Smooth muscle cell of the brain vasculature (primary cell): ENCODE measurements around the gene TWNK.

ENCODE experiments used
- DNase-seq: peaks from one replicate; pipeline ENCODE4 v3.0.0-alpha.2; 2012; ENCODE audit warnings: low read depth, low spot score

The TWNK gene

DNA sequence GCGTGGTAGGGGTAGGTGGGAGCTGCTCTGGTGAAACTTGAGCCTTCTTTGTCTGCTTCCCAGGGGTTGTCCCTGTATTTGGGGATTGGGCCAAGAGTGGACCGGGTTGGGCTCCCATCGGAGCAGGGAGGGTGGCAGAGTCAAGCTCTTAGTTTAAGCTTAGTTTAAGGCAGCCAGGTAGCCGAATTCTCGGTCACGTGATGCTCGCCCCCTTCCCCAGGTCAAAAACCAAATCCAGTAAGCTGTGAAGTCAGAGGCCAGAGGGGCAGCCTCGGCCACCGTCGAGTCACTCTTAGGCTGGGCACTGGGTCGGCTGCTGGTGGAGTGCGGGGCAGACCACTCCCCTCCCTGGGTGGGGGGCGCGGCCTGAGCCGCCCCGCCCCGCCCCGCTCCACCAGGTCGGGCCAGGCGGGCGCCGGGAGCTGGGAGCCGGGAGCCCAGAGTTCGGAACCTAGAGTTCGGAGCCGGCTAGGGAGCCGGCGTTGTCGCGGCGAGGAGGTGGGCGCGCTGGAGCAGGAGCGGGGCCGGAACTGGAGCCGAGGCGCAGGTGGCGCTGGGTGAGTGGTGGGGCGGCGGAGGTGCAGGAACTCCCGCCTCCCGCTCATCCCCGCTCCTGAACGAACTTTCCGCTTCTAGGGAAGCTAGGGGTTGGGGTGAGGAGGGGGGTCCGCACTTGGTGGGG is 9.5 kb downstream of the TWNK start:
- DNase-seq, result no peak

DNA sequence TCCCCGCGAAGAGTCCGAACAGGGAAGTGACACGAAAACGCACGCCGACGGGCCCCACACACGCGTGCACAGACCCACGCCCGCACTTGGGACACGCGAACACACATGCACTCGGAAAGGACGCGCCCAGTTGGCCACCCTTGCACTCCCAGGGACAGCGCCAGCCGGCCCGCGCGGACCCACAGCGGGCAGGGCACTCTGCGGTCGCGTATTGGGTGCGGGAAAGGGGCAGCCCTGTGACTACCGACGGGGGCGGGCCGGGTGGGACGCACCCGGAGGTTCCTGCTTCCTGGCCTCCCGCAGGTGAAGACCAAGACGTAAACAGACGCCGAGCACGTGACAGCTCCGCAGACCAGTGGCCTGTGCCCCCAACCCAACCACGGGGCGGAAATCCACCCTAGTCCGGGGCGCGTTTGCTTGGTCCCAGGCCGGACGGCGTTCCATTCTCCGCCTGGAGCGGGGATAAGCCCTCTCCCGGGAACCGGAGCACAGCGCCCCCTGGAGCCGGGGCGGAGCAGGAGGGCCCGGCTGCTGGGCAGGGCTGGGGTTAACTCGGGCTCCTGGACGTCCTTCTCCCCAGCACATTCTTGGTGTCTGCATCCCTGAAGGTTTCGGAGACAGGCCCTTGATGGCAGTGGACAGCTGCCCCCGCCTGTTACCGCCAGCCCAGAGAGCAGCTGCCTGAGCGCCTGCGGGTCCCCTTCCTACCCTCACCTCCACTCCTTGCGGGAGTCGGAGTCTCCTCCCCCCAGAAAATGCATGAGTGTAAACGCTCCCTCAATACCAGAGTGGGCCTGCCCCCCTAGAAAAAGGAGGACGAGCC is 10.2 kb downstream of the TWNK start:
- no peak for DNase-seq

DNA sequence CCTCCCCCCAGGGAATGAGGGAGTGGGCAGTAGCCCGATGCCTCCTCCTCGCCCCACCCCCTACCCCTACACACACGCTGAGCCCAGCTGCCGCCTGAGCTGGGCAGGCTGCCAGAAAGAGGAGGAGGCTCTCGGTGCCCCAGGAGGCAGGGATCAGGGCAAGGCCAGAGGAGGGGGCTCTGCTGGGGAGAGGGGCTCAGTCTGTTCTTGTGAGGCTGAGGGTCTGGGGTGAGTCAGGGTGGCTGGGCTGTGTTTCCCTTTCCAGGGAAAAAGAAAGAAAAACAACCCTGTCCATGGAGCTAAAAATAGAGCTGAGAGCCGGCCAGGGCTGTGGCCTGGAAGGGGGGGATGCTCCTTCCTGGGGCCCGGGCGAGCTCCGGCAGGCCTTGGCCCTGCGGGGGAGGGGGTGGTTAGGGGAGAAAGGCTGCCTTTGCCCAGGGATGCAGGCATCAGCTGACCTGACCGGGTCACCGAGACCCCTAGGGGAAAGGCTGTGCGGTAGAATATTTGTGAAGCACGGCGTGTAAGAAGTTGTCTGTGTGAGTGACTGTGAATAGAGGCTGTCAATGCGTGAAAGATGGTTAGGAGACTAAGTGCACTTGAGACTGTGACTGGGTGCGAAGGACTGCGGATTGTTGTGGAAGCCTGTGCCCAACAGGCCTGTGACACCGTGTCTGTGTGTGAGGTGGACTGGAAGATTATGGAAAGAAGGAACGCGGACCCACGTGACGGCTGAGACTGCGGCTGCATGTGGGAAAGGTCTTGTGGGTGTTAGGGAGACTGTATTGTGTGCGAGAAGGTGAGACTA is 11.0 kb downstream of the TWNK start:
- DNase-seq, result peak; percentile 82

DNA sequence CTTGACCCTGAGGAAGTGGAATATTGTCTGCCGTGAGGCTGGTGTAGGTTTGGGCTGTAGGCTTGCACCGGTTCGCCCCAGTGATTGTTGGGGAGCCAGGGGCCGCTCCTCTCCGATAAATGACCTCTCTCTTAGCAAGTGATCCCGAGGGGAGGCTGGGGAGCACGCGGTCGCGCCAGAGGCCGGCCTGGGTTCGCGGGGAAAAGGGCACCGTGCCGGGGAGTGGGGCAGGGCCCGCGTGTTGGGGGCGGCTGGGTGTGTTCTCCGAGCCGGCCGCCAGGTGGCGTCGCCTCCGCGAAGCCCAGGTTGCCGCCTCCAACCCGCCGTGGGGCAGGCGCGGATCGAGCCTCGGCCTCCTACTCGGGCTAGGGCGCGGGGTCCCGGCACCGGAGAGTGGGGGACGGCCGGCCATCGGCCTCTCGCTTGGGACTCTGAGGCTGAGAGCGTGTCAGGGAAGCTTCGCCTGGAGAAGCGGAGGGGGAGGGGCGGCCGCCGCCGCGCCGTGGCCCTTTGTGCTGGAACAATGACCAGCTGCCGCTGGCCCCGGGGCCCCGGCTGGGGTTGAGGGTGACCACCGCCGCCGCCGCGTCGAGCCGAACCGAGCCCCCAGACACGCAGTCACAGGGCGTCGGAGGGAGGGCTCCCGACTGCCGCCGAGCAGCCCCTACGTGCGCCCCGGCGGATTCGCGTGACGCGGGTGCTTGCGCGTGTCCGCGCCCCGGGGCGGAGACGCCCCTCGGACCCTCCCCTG is 11.8 kb downstream of the TWNK start:
- DNase-seq, result no peak

DNA sequence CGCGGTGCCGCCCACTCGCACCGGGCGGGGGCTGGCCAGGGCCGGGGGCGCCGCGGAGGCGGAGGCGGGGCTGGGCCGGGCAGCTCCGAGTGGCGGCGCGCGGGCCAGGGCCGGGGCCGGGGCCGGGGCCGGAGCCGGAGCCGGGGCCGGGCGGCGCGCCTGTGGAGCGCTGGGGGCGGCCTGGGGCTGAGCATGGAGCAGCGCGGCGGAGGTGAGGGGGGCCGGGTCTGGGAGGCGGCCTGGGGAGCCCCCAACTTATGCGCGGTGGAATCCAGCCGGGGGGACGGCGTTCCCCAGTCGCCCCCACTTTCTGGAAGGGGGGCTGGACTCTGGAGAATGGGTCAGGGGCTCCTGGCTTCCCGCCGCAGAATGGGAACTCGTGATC is 12.4 kb downstream of the TWNK start, which contains the start of gene LZTS2:
Gene LZTS2 (plus strand): TSS at position 67 of the 385 bp plus-strand sequence. CDS start 2,731 bp downstream, outside the sequence.
- no peak for DNase-seq

DNA sequence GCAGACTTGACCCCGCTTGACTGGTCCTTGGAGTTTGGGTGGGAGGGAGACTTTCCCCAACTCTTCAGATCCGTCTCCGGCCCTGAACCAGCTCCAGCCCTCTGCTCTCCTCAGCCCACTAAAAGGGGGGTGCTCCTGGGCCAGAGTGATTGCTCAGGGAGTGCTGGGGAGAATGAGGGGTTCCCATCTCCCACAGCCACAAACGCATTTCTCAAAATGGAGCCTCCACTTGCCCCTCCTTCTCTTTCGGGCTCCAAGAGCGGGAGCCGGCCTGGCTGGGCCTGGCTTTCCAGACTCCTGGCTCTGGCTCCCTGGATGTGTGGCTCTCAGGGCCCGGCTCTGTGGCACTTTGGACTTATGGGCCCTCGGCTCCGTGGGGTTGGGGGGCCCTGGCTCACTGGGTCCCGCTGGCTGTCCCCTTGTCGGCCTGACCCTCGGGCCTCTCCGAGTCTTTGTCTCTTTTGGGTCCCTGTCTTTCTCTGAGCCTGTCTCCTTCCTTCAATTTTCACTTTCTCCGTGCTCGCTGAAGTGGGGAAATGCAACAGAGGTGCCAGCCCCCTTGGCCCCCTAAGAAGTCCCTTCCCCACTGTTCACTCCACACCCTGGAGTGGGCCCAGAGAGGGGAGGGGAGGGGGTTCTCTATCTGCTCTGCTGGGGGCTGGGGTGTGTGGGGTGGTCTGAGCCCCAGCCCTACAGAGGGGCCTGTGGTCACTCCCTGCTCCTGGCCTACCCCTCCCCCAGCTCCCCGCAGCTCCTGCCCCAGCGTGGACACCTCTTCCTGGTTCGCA is 13.0 kb downstream of the TWNK start:
- DNase-seq, result no peak

DNA sequence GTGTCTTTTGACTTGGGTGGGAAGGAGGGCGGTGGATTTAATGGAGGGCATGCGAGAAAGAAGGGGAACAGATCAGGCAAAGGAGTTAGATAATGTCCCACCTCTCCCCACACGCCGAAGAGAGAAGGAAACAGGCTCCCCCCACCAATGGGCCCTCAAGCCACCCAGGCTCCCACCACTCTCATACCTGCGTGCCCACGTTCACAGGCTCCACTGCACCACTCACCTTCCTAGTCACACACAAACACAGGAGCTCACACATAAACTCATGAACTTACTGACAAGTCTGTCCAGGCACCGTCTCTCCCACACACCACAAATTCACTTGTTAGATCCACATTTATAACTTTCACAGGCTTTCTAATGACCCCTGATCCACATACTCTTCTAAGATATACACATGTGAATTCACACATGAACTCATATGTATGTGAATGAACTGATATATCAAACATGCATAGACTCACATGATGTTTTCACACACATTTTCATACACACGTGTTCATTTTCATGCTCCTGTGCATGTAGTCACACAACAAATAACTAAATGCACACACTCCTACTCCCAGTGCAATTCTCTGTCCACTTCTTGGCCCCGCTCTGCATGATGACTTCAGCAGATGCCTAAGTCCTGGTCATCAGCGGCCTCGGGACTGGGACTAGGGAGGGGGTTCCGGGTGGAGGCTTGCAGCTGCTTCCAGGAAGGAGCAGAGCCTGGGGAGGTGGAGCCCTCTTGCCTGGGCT is 13.7 kb downstream of the TWNK start:
- DNase-seq, result no peak

DNA sequence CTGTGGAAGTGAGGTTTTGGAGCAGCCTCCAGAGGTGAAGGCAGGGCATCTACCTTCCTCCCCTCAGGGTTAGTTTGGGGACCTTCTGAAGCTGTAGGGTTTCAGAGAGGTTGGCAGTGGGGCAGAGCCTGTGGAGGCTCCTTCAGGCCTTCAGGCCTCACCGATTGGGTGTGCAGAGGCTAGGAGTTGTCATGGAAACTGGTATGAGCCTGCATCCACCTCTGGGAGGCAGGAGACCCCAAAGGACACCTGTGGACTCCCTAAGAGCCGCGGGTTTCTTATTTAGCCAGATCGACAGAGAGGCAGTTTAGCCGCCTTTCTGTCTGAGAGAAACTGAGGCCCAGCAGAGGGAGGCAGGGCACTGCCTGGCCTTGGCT is 14.3 kb downstream of the TWNK start:
- no peak for DNase-seq

DNA sequence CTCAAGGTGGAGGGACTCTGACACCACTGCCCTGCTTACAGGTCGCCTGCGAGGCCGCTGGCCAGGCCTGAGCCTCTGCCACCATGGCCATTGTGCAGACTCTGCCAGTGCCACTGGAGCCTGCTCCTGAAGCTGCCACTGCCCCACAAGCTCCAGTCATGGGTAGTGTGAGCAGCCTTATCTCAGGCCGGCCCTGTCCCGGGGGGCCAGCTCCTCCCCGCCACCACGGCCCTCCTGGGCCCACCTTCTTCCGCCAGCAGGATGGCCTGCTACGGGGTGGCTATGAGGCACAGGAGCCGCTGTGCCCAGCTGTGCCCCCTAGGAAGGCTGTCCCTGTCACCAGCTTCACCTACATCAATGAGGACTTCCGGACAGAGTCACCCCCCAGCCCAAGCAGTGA is 15.1 kb downstream of the TWNK start:
- DNase-seq, result no peak

DNA sequence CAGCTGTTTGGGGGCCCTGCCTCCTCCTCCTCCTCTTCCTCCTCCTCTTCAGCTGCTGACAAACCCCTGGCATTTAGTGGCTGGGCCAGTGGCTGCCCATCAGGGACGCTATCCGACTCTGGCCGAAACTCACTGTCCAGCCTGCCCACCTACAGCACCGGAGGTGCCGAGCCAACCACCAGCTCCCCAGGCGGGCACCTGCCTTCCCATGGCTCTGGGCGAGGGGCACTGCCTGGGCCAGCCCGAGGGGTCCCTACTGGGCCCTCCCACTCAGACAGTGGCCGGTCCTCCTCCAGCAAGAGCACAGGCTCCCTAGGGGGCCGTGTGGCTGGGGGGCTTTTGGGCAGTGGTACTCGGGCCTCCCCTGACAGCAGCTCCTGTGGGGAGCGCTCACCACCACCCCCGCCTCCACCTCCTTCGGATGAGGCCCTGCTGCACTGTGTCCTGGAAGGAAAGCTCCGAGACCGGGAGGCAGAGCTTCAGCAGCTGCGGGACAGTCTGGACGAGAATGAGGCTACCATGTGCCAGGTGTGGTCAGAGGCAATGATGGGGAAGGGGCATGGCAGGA is 16.4 kb downstream of the TWNK start:
- no peak for DNase-seq

DNA sequence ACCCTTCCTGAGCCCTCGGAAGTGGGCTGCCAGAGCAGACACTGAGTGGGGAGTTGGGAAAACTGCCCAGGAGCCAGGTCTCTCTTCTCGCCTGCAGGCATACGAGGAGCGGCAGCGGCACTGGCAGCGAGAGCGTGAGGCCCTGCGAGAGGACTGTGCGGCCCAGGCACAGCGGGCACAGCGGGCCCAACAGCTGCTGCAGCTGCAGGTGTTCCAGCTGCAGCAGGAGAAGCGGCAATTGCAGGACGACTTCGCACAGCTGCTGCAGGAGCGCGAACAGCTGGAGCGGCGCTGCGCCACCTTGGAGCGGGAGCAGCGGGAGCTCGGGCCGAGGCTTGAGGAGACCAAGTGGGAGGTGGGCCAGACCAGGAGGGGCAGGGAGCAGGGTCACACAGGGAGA is 18.0 kb downstream of the TWNK start:
- DNase-seq, result no peak

DNA sequence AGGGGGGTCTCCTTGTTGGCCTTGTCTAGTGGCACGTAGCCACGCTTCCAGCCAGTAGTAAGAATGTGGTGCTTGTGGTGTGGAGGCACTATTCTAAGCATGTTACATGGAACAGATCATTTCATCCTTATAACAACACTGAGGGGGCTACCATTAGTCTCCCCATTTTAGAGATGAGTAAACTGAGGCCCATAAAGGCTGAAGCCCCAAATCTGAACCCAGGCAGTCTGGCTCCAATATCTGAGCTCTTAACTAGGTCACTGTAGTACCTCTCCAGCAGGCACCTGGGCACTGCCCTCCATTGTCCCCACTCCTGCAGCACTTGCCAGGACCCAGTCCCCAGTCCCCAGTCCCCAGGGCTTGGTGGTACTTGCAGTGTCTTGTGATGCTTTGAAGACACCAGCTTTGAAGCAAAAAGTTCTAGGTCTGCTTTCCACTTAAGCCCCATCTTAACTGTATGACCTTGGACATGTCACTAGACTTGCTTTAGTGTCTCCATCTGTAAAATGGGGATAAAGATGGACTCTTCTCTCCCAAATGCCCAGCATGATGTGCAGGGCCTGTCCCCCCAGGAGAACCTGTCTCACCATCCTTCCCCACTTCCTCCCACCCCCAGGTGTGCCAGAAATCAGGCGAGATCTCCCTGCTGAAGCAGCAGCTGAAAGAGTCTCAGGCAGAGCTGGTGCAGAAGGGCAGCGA is 18.7 kb downstream of the TWNK start:
- no peak for DNase-seq

DNA sequence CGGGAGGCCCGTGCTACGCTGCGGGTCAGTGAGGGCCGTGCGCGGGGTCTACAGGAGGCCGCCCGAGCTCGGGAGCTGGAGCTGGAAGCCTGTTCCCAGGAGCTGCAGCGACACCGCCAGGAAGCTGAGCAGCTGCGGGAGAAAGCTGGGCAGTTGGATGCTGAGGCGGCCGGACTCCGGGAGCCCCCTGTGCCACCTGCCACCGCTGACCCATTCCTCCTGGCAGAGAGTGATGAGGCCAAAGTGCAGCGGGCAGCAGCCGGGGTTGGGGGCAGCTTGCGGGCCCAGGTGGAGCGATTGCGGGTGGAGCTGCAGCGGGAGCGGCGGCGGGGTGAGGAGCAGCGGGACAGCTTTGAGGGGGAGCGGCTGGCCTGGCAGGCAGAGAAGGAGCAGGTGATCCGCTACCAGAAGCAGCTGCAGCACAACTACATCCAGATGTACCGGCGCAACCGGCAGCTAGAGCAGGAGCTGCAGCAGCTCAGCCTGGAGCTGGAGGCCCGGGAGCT is 19.3 kb downstream of the TWNK start:
- no peak for DNase-seq

DNA sequence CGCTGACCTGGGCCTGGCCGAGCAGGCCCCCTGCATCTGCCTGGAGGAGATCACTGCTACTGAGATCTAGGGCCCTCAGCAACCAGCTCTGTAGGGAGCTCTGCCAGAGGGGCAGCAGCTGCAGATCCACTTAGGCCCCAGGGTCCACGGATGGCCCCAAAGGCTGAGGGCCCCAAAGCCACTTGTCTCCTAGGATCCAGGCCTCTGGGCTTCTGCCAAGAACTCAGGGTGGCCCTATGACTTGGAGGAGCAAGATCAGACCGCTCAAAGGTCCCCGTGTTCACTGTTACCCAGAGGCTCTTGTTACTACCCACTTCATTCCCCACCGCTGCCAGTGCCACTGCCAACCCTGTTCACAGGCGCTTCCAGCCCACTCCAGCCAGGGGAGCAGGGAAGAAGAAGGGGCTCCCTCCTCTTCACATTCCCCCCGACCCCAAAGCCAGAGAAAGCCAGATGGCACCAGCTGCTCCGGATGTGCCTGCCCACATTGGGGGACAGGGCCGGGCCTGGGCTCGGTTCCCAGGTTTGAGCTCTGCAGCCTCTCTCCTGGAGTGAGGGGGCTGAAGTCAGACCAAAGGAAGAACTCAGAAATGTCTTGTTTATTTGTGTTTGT is 19.9 kb downstream of the TWNK start:
- DNase-seq, result no peak

DNA sequence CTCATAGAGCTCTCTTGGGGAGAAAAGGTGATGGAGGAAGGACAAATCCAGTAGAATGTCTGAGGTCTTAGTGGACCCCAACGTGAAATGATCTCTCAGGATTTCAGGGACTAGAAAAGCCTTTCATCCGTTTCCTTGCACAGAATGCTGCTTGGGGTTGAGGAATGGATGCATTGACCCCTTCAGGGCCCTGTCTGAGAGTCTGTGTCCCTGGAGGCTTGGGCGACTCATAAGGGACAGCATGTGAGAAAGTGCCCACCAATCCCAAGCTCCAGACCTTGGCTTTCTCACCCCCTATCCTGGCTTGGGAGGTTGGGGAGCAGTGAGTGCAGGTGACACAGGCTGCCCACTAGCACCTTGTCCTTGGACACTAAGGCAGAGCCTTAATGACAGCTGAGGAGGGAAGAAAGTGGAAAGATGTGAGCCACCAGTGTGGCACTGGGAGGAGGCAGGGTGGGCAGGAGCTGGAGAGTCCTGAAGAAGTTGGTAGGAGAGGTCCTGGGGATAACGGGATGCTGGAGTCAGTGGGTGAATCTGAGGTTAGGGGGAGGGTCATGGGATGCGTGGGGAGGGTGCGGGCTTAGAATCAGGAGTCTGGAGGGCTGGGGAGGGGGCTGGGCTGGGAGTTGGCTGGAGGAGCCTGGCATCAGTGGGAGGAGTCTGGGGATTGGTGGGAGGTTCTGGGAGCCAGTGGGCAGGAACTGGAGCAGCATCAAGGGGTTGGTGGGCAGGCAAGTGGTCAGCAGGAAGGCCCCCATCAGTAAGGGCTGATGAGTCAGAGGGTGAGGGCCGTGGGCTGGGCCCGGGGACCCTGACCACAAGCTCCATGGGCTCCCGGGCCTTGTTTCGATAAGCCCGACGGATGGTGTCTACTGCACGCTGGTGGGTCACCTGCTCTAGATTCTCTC is 20.8 kb downstream of the TWNK start:
- no peak for DNase-seq

DNA sequence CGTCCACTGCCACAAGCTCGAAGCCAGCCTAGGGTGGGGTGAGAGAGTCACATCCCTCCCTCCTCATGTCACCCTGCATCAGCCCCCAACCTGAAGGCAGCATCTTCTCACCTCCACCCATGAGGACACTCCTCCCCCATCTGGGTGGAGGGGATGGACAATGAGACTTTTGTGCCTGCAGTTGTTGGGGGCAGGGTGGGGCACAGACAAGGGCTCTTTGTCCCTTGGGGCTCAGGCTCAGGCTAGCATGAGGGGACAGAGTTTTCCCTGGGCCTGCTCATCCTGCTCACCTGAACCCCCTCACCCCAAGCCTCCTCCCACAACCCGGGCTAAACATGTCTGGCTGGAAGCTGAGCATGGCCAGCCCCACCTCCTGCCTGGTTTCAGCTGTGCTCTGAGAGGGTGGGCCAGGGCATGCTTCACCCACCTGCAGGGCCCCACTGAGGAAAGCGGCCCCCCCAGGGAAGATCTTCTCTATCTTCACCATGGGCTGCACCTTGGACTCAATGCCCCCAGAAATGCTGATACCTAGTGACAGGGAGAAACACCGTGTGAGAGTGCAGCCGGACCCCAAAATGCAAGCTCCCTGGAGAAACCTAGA is 21.6 kb downstream of the TWNK start:
- DNase-seq, result no peak

DNA sequence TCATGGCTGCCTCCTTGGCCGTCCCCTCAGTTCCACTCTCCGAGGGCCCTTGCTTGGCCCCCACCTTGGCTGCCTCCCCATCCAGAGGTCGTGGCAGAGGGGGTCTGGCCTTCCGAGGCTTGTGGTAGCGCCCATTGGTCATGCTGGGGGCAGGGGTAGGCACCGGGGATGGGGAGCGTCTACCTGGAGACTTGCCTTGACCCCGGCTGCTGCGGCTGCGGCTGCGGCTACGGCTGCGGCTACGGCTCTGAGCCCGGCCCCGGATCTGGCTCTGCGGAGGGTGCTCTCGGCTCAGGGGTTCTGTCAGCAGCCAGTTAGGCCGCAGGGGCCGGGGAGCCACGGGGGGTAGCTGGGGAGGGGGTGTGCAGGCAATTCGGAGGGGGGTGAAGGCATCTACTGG is 23.0 kb downstream of the TWNK start:
- no peak for DNase-seq
